IMR-90 (cell line): ENCODE measurements around the gene IP6K3. TPM values are rescaled to one million over a fixed set of nuclear protein-coding genes. Genes with fewer than 3 reads are reported as not detected.

Experiments used
- ATAC-seq: fragments of 200-7000 bp; cut with Tn5 transposase; 2 replicates; pipeline ENCODE4 v1.9.1; 2020; ENCODE audit warnings: low read depth, mild to moderate bottlenecking, moderate library complexity
- BruUV-seq: library from RNA; stranded (reverse); fragments of 400-500 nt; replicated peaks from 2 replicates; lab custom pipeline; 2021; lab: Mats Ljungman, UMichigan
- CTCF ChIA-PET: fragments of 300-600 bp; formaldehyde crosslinking; extraction: SDS; loops from one replicate; lab custom pipeline; 2021; ENCODE audit warnings: antibody characterized with exemption; lab: Yijun Ruan, JAX
- POLR2A ChIA-PET: fragments of 300-600 bp; sonication (Branson Sonifier 250); formaldehyde crosslinking; loops from one replicate; lab custom pipeline; 2022; ENCODE audit warnings: antibody characterized with exemption; ENCODE audit not compliant: unreplicated experiment; lab: Charles Lee
- DNase-seq: peaks from one replicate; pipeline ENCODE4 v3.0.0; 2013
- H2AFZ ChIP-seq: replicated peaks from 2 replicates; pipeline ENCODE3; 2013; ENCODE audit warnings: low read length, mild to moderate bottlenecking; ENCODE audit not compliant: poor library complexity
- H2AK5ac ChIP-seq: 2 replicates; pipeline ENCODE4 v1.6.1; 2013; ENCODE audit warnings: low read depth, low read length, inconsistent platforms
- H2AK9ac ChIP-seq: replicated peaks from 2 replicates; pipeline ENCODE3; 2013; ENCODE audit warnings: mild to moderate bottlenecking, low read depth, low read length, moderate library complexity; ENCODE audit not compliant: poor library complexity
- H2BK120ac ChIP-seq: 2 replicates; pipeline ENCODE4 v1.6.1; 2013; ENCODE audit warnings: low read depth, low read length, inconsistent platforms
- H2BK15ac ChIP-seq: 3 replicates; pipeline ENCODE4 v1.6.1; 2013; ENCODE audit warnings: low read depth, low read length, inconsistent platforms
- H2BK20ac ChIP-seq: 2 replicates; pipeline ENCODE4 v1.6.1; 2013; ENCODE audit warnings: low read depth, mild to moderate bottlenecking, inconsistent platforms, low read length, moderate library complexity
- H2BK5ac ChIP-seq: 2 replicates; pipeline ENCODE4 v1.6.1; 2013; ENCODE audit warnings: mild to moderate bottlenecking, low read depth, low read length, inconsistent platforms; ENCODE audit not compliant: poor library complexity, severe bottlenecking
- H3K14ac ChIP-seq: replicated peaks from 2 replicates; pipeline ENCODE4 v1.6.1; 2013; ENCODE audit warnings: low read depth, low read length, inconsistent platforms
- H3K18ac ChIP-seq: 2 replicates; pipeline ENCODE4 v1.6.1; 2013; ENCODE audit warnings: low read depth, low read length, control low read depth
- H3K23ac ChIP-seq: 2 replicates; pipeline ENCODE4 v1.6.1; 2013; ENCODE audit warnings: low read depth, low read length, inconsistent platforms
- H3K27ac ChIP-seq: 2 replicates; pipeline ENCODE4 v1.5.1; 2013; ENCODE audit warnings: mild to moderate bottlenecking, control low read depth, low read length; ENCODE audit not compliant: insufficient read depth
- H3K27me3 ChIP-seq: 2 replicates; pipeline ENCODE4 v1.6.1; 2013; ENCODE audit warnings: low read length; ENCODE audit not compliant: control insufficient read depth, insufficient read depth
- H3K36me3 ChIP-seq: 2 replicates; pipeline ENCODE4 v1.6.1; 2013; ENCODE audit warnings: low read length, mixed read lengths; ENCODE audit not compliant: control insufficient read depth, insufficient read depth
- H3K4ac ChIP-seq: 2 replicates; pipeline ENCODE4 v1.6.1; 2013; ENCODE audit warnings: low read depth, low read length, inconsistent platforms
- H3K4me1 ChIP-seq: 2 replicates; pipeline ENCODE4 v1.6.1; 2013; ENCODE audit warnings: low read length, mixed read lengths; ENCODE audit not compliant: control insufficient read depth, insufficient read depth
- H3K4me2 ChIP-seq: 2 replicates; pipeline ENCODE4 v1.6.1; 2013; ENCODE audit warnings: low read depth, mild to moderate bottlenecking, control low read depth, low read length, moderate library complexity
- H3K4me3 ChIP-seq: 2 replicates; pipeline ENCODE4 v1.5.1; 2013; ENCODE audit warnings: low read depth, mild to moderate bottlenecking, control low read depth, low read length, moderate library complexity; ENCODE audit not compliant: insufficient read depth
- H3K56ac ChIP-seq: 2 replicates; pipeline ENCODE4 v1.6.1; 2013; ENCODE audit warnings: low read length, inconsistent platforms; ENCODE audit not compliant: insufficient read depth; ENCODE audit errors: extremely low read depth
- H3K79me1 ChIP-seq, 2 experiments: 2 replicates each; pipeline ENCODE4 v1.6.1; 2013; ENCODE audit warnings: low read length in 2 of 2, inconsistent platforms in 1 of 2, low read depth in 1 of 2
- H3K9ac ChIP-seq: 2 replicates; pipeline ENCODE4 v1.6.1; 2013; ENCODE audit warnings: low read depth, low read length, control low read depth
- H3K9me1 ChIP-seq: 2 replicates; pipeline ENCODE4 v1.6.1; 2013; ENCODE audit warnings: low read length, inconsistent platforms; ENCODE audit not compliant: insufficient read depth
- H3K9me3 ChIP-seq: 2 replicates; pipeline ENCODE4 v1.6.1; 2013; ENCODE audit warnings: low read length; ENCODE audit not compliant: control insufficient read depth, insufficient read depth
- H4K20me1 ChIP-seq: 2 replicates; pipeline ENCODE4 v1.6.1; 2013; ENCODE audit warnings: low read length, inconsistent platforms; ENCODE audit not compliant: insufficient read depth
- H4K5ac ChIP-seq: 2 replicates; pipeline ENCODE4 v1.6.1; 2013; ENCODE audit warnings: mild to moderate bottlenecking, low read depth, low read length, control low read depth
- H4K8ac ChIP-seq, 2 experiments: 2 replicates each; pipeline ENCODE4 v1.6.1; 2013; ENCODE audit warnings: low read depth in 2 of 2, low read length in 2 of 2, control low read depth in 1 of 2, inconsistent platforms in 1 of 2
- H4K91ac ChIP-seq: 2 replicates; pipeline ENCODE4 v1.6.1; 2013; ENCODE audit warnings: low read depth, low read length, inconsistent platforms; ENCODE audit not compliant: insufficient read depth
- MXI1 ChIP-seq: IDR thresholded peaks from 2 replicates; pipeline ENCODE4 v1.6.1; 2012; ENCODE audit warnings: low read depth, mild to moderate bottlenecking, low read length, moderate library complexity, borderline replicate concordance
- RAD21 ChIP-seq: IDR thresholded peaks from 2 replicates; pipeline ENCODE4 v1.6.1; 2012; ENCODE audit warnings: low read length, improper control_type of control experiment
- WGBS, 2 experiments: methylation state at CpG; one replicate each; pipeline versions ENCODE4 v1.1.5 to v1.1.7; 2013; ENCODE audit warnings: missing lambda C conversion rate in 2 of 2; ENCODE audit not compliant: insufficient read length in 1 of 2; ENCODE audit errors: extremely low coverage in 2 of 2; 5-methylcytosine and 5-hydroxymethylcytosine counted together
- dilution Hi-C: fragments of 300-500 bp; cut with HindIII; formaldehyde crosslinking; loops from one replicate; pipeline ENCODE4 v1.14.3; 2018; ENCODE audit warnings: low sequenced_read_pairs; ENCODE audit not compliant: unreplicated experiment
- in situ Hi-C: fragments of 300-500 bp; cut with MboI; formaldehyde crosslinking; loops from 3 replicates; pipeline ENCODE4 v1.14.3; 2019; ENCODE audit warnings: low sequenced_read_pairs, inconsistent platforms, mixed read lengths
- intact Hi-C: fragments of 100-400 bp; cut with micrococcal nuclease; formaldehyde crosslinking; loops from 2 replicates; pipeline ENCODE4 v1.10.0; 2022
- polyA plus RNA-seq, 3 experiments: library from polyadenylated mRNA; depleted of rRNA; stranded (reverse); fragments of >200 nt; gene quantifications; 2 replicates each; pipeline ENCODE4 v1.2.3, GENCODE V29; 2012; ENCODE audit warnings: low replicate concordance in 1 of 3
- total RNA-seq: library from RNA; depleted of rRNA; stranded (reverse); fragments of >200 nt; gene quantifications from 2 replicates; pipeline ENCODE4 v1.2.3, GENCODE V29; 2012
- TF ChIP-seq, protein P1 (sequence below): conservative IDR thresholded peaks from 2 replicates; pipeline ENCODE4 v1.5.1; 2012; ENCODE audit warnings: mild to moderate bottlenecking, low read depth, low read length, improper control_type of control experiment
- TF ChIP-seq, protein P2 (sequence below): fragments of 150-350 bp; IDR thresholded peaks from 2 replicates; pipeline ENCODE4 v1.6.1; 2016; ENCODE audit warnings: low read depth, mild to moderate bottlenecking, low read length, moderate library complexity, borderline replicate concordance

The IP6K3 gene
- total and polyA plus RNA-seq, 2 of the 4 experiments (the other 2 are of a cell fraction), result 0.18 to 0.51 TPM

GRCh38 chr6:33779895-33780294, 33.2 kb upstream of the IP6K3 start:
- H3K9ac ChIP-seq, result no peak overlapping the region
- H2BK5ac ChIP-seq, result no peak overlapping the region
- DNase-seq (no peak), ATAC-seq (no peak)
- H2BK20ac ChIP-seq, result no peak overlapping the region
- H4K8ac ChIP-seq, result no peak overlapping the region
- H4K5ac ChIP-seq, result no peak overlapping the region
- H4K91ac ChIP-seq, result no peak overlapping the region
- H3K4me3 ChIP-seq, result no peak overlapping the region
- no peak overlapping the region for H3K4me2 ChIP-seq
- H3K27me3 ChIP-seq, result no peaks in the 10 kb centered on the region
- peaks cover 16% of the 10 kb centered on the region for H3K9me1 ChIP-seq
- peaks cover 37 to 68% of the 10 kb centered on the region in 2 experiments for H3K79me1 ChIP-seq
- H3K56ac ChIP-seq, result no peak overlapping the region
- dilution Hi-C loops (no loop called here), intact Hi-C loops (no loop called here), in situ Hi-C loops (no loop called here)
- H2BK120ac ChIP-seq, result no peak overlapping the region
- WGBS, 2 experiments, result 91% methylated on average over 10 of the region's 14 CpGs; no CpG with 5 or more reads in 1 of the 2 experiments
- H3K4ac ChIP-seq, result no peak overlapping the region
- ChIA-PET CTCF (no interaction called here), POLR2A (no interaction called here)
- H3K27ac ChIP-seq, result no peak overlapping the region
- 0 out of 2 replicates have a peak, but pooled peaks cover 5% of the 10 kb centered on the region for H4K20me1 ChIP-seq
- no TSS peak for BruUV-seq
- H2AFZ ChIP-seq, result no peak overlapping the region
- no peak overlapping the region for H3K14ac ChIP-seq
- H2BK15ac ChIP-seq, result no peak overlapping the region
- H3K18ac ChIP-seq, result no peak overlapping the region
- no peak overlapping the region for H2AK5ac ChIP-seq
- TF ChIP-seq, protein P1, sequence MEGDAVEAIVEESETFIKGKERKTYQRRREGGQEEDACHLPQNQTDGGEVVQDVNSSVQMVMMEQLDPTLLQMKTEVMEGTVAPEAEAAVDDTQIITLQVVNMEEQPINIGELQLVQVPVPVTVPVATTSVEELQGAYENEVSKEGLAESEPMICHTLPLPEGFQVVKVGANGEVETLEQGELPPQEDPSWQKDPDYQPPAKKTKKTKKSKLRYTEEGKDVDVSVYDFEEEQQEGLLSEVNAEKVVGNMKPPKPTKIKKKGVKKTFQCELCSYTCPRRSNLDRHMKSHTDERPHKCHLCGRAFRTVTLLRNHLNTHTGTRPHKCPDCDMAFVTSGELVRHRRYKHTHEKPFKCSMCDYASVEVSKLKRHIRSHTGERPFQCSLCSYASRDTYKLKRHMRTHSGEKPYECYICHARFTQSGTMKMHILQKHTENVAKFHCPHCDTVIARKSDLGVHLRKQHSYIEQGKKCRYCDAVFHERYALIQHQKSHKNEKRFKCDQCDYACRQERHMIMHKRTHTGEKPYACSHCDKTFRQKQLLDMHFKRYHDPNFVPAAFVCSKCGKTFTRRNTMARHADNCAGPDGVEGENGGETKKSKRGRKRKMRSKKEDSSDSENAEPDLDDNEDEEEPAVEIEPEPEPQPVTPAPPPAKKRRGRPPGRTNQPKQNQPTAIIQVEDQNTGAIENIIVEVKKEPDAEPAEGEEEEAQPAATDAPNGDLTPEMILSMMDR, result no peak
- TF ChIP-seq, protein P2, sequence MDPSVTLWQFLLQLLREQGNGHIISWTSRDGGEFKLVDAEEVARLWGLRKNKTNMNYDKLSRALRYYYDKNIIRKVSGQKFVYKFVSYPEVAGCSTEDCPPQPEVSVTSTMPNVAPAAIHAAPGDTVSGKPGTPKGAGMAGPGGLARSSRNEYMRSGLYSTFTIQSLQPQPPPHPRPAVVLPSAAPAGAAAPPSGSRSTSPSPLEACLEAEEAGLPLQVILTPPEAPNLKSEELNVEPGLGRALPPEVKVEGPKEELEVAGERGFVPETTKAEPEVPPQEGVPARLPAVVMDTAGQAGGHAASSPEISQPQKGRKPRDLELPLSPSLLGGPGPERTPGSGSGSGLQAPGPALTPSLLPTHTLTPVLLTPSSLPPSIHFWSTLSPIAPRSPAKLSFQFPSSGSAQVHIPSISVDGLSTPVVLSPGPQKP, result no peak
- TF ChIP-seq RAD21, result no peak
- no peak for TF ChIP-seq MXI1
- H3K36me3 ChIP-seq, result peaks cover 86% of the 10 kb centered on the region
- H3K4me1 ChIP-seq, result peaks cover 14% of the 10 kb centered on the region
- no peaks in the 10 kb centered on the region for H3K9me3 ChIP-seq
- H3K23ac ChIP-seq, result no peak overlapping the region
- no peak overlapping the region for H2AK9ac ChIP-seq
